H1 (cell line): Measurements from ENCODE around the gene KRT75. TPM values are rescaled to one million over a fixed set of nuclear protein-coding genes. Genes with fewer than 3 reads are reported as not detected.

Experiments used
- CTCF ChIA-PET: fragments of 300-600 bp; sonication (Branson Sonifier 250); formaldehyde crosslinking; loops from one replicate; lab custom pipeline; 2021; ENCODE audit not compliant: partially characterized antibody; lab: Charles Lee
- POLR2A ChIA-PET: fragments of 300-600 bp; sonication (Branson Sonifier 250); formaldehyde crosslinking; loops from one replicate; lab custom pipeline; 2021; ENCODE audit warnings: inconsistent platforms; ENCODE audit not compliant: partially characterized antibody; lab: Charles Lee
- DNase-seq, 2 experiments: peaks; one replicate each; pipeline versions ENCODE4 v3.0.0 to v3.0.0-alpha.2; 2010 to 2022; ENCODE audit warnings: low spot score in 2 of 2, low read depth in 1 of 2, mixed read lengths in 1 of 2
- FAIRE-seq: peaks from 2 replicates; lab custom pipeline; 2011; peaks lifted over from hg19 to GRCh38; lab: Jason Lieb, UNC
- H2AFZ ChIP-seq: 2 replicates; pipeline ENCODE4 v1.8.1; 2012; ENCODE audit warnings: low read length, inconsistent platforms
- H2AK5ac ChIP-seq: 2 replicates; pipeline ENCODE4 v1.6.1; 2013; ENCODE audit warnings: low read depth, low read length
- H2BK120ac ChIP-seq: replicated peaks from 2 replicates; pipeline ENCODE3; 2013; ENCODE audit warnings: low read depth, low read length, inconsistent platforms
- H2BK12ac ChIP-seq: 2 replicates; pipeline ENCODE4 v1.6.1; 2013; ENCODE audit warnings: low read depth, low read length
- H2BK15ac ChIP-seq: 2 replicates; pipeline ENCODE4 v1.6.1; 2013; ENCODE audit warnings: low read length
- H2BK20ac ChIP-seq: 2 replicates; pipeline ENCODE4 v1.6.1; 2013; ENCODE audit warnings: low read length
- H2BK5ac ChIP-seq: 2 replicates; pipeline ENCODE4 v1.6.1; 2013; ENCODE audit warnings: low read depth, low read length
- H3K14ac ChIP-seq: 2 replicates; pipeline ENCODE4 v1.6.1; 2013; ENCODE audit warnings: inconsistent platforms; ENCODE audit not compliant: insufficient read length
- H3K18ac ChIP-seq: 2 replicates; pipeline ENCODE4 v1.6.1; 2013; ENCODE audit warnings: low read length; ENCODE audit errors: extremely low read depth
- H3K23ac ChIP-seq: 2 replicates; pipeline ENCODE4 v1.6.1; 2013; ENCODE audit warnings: inconsistent platforms; ENCODE audit not compliant: insufficient read length
- H3K23me2 ChIP-seq: 2 replicates; pipeline ENCODE4 v1.6.1; 2013; ENCODE audit warnings: low read depth, low read length
- H3K27ac ChIP-seq: 2 replicates; pipeline ENCODE4 v1.6.1; 2011; ENCODE audit warnings: low read depth, low read length, inconsistent platforms
- H3K27me3 ChIP-seq, 4 experiments: replicated peaks in 1 of 4; 1 replicate in 1 of 4; 2 replicates in 3 of 4; pipeline versions ENCODE4 v1.6.1 to v1.8.1; 2011 to 2013; ENCODE audit warnings: low read length in 3 of 4, mild to moderate bottlenecking in 3 of 4, inconsistent platforms in 2 of 4, mixed read lengths in 2 of 4, moderate library complexity in 1 of 4; ENCODE audit not compliant: control insufficient read depth in 3 of 4, insufficient read depth in 3 of 4; ENCODE audit errors: extremely low read depth in 1 of 4
- H3K36me3 ChIP-seq, 4 experiments: 2 replicates each; pipeline versions ENCODE4 v1.6.1 to v1.8.1; 2011 to 2013; ENCODE audit warnings: mild to moderate bottlenecking in 4 of 4, low read length in 3 of 4, moderate library complexity in 2 of 4, control low read depth in 1 of 4, inconsistent platforms in 1 of 4; ENCODE audit not compliant: insufficient read depth in 4 of 4, control insufficient read depth in 2 of 4
- H3K4ac ChIP-seq: replicated peaks from 2 replicates; pipeline ENCODE3; 2013; ENCODE audit warnings: low read length, low read depth, mixed read lengths, inconsistent platforms; ENCODE audit not compliant: insufficient read length
- H3K4me1 ChIP-seq, 4 experiments: replicated peaks in 1 of 4; 1 replicate in 1 of 4; 2 replicates in 3 of 4; pipeline versions ENCODE4 v1.6.1 to v1.8.1; 2011 to 2013; ENCODE audit warnings: low read length in 3 of 4, inconsistent platforms in 2 of 4, mixed read lengths in 1 of 4; ENCODE audit not compliant: insufficient read depth in 4 of 4, control insufficient read depth in 3 of 4
- H3K4me2 ChIP-seq, 2 experiments: 2 replicates each; pipeline versions ENCODE4 v1.6.1 to v1.8.1; 2011 to 2013; ENCODE audit warnings: low read depth in 2 of 2, low read length in 2 of 2, control low read depth in 1 of 2, inconsistent platforms in 1 of 2, mild to moderate bottlenecking in 1 of 2; ENCODE audit not compliant: insufficient read depth in 1 of 2
- H3K4me3 ChIP-seq, 4 experiments: fragments of 200-600, 300-600 bp in 1 of 4; sonication (generic), shearing (Covaris generic), sonication (Bioruptor Twin) in 1 of 4; 2 replicates each; pipeline versions ENCODE4 v1.5.1 to v1.8.1; 2011 to 2016; ENCODE audit warnings: low read length in 4 of 4, low read depth in 3 of 4, control low read depth in 2 of 4, inconsistent platforms in 2 of 4, mild to moderate bottlenecking in 2 of 4, mixed read lengths in 1 of 4, moderate library complexity in 1 of 4; ENCODE audit not compliant: insufficient read depth in 2 of 4; ENCODE audit errors: extremely low read depth in 1 of 4
- H3K56ac ChIP-seq: replicated peaks from 2 replicates; pipeline ENCODE3; 2013; ENCODE audit warnings: low read depth, mild to moderate bottlenecking, mixed read lengths, low read length, inconsistent platforms; ENCODE audit not compliant: insufficient read length
- H3K79me1 ChIP-seq: 2 replicates; pipeline ENCODE4 v1.6.1; 2013; ENCODE audit warnings: low read depth, low read length, control low read depth
- H3K79me2 ChIP-seq, 2 experiments: 2 replicates each; pipeline versions ENCODE4 v1.6.1 to v1.8.1; 2012 to 2013; ENCODE audit warnings: low read length in 2 of 2, mild to moderate bottlenecking in 2 of 2, inconsistent platforms in 1 of 2; ENCODE audit not compliant: insufficient read depth in 2 of 2, control insufficient read depth in 1 of 2
- H3K9ac ChIP-seq, 4 experiments: replicated peaks in 1 of 4; 1 replicate in 1 of 4; 2 replicates in 3 of 4; pipeline versions ENCODE4 v1.6.1 to v1.8.1; 2011 to 2013; ENCODE audit warnings: low read depth in 3 of 4, low read length in 3 of 4, control low read depth in 2 of 4, mild to moderate bottlenecking in 2 of 4, moderate library complexity in 2 of 4, inconsistent platforms in 1 of 4; ENCODE audit errors: extremely low read depth in 1 of 4
- H3K9me3 ChIP-seq, 2 experiments: 2 replicates each; pipeline versions ENCODE4 v1.6.1 to v1.8.1; 2012 to 2013; ENCODE audit warnings: mild to moderate bottlenecking in 2 of 2, moderate library complexity in 2 of 2, control low read depth in 1 of 2, inconsistent platforms in 1 of 2, low read depth in 1 of 2, low read length in 1 of 2, mixed read lengths in 1 of 2; ENCODE audit not compliant: insufficient read depth in 2 of 2
- H4K20me1 ChIP-seq, 2 experiments: replicated peaks in 1 of 2; 2 replicates each; pipeline versions ENCODE3 to v1.8.1; 2011 to 2013; ENCODE audit warnings: inconsistent platforms in 2 of 2, low read length in 2 of 2, mild to moderate bottlenecking in 1 of 2; ENCODE audit not compliant: insufficient read depth in 2 of 2, control insufficient read depth in 1 of 2
- H4K5ac ChIP-seq: 2 replicates; pipeline ENCODE4 v1.6.1; 2013; ENCODE audit warnings: low read length, low read depth, mixed read lengths, inconsistent platforms; ENCODE audit not compliant: insufficient read length
- H4K8ac ChIP-seq: 2 replicates; pipeline ENCODE4 v1.8.0; 2013; ENCODE audit warnings: mild to moderate bottlenecking, moderate library complexity, low read length, inconsistent platforms; ENCODE audit not compliant: insufficient read depth; ENCODE audit errors: extremely low read depth
- H4K91ac ChIP-seq: replicated peaks from 2 replicates; pipeline ENCODE3; 2013; ENCODE audit warnings: low read length, mixed read lengths, inconsistent platforms; ENCODE audit not compliant: insufficient read length
- CBX5 ChIP-seq: fragments of 300-800, 300-1000 bp; sonication (generic); IDR thresholded peaks from 2 replicates; pipeline ENCODE4 v1.7.1; 2016; ENCODE audit warnings: antibody characterized with exemption, low read length, low read depth
- CHD1 ChIP-seq: IDR thresholded peaks from 2 replicates; pipeline ENCODE4 v1.6.1; 2012; ENCODE audit warnings: low read depth, low read length, improper control_type of control experiment
- CTCF ChIP-seq, 3 experiments: IDR thresholded peaks; 1 replicate in 2 of 3; 2 replicates in 1 of 3; pipeline versions ENCODE4 v1.5.1 to v1.6.1; 2011; ENCODE audit warnings: low read length in 3 of 3, mild to moderate bottlenecking in 3 of 3, inconsistent platforms in 2 of 3, low read depth in 1 of 3, moderate library complexity in 1 of 3; ENCODE audit not compliant: insufficient read depth in 1 of 3; ENCODE audit errors: control extremely low read depth in 1 of 3
- EGR1 ChIP-seq: IDR thresholded peaks from 2 replicates; pipeline ENCODE4 v1.6.1; 2011; ENCODE audit warnings: low read depth, low read length, borderline replicate concordance
- KDM1A ChIP-seq: fragments of 200-600, 300-600 bp; sonication (generic); IDR thresholded peaks from 2 replicates; pipeline ENCODE4 v1.7.1; 2016; ENCODE audit warnings: mild to moderate bottlenecking, low read length, borderline replicate concordance
- NRF1 ChIP-seq: IDR thresholded peaks from 2 replicates; pipeline ENCODE4 v1.6.1; 2011; ENCODE audit warnings: mild to moderate bottlenecking, low read depth, low read length, improper control_type of control experiment
- SRF ChIP-seq: IDR thresholded peaks from 2 replicates; pipeline ENCODE4 v1.6.1; 2011; ENCODE audit warnings: mild to moderate bottlenecking, low read depth, low read length, moderate library complexity
- TAF7 ChIP-seq: optimal IDR thresholded peaks from 2 replicates; pipeline ENCODE3; 2011; ENCODE audit warnings: low read depth, mild to moderate bottlenecking, inconsistent platforms, low read length, moderate library complexity, borderline replicate concordance
- USF2 ChIP-seq: IDR thresholded peaks from 2 replicates; pipeline ENCODE4 v1.6.1; 2011; ENCODE audit warnings: low read length, improper control_type of control experiment
- WGBS, 2 experiments: shearing (Covaris generic) in 1 of 2; methylation state at CpG; one replicate each; pipeline versions ENCODE4 v1.1.6 to v1.1.7; 2013 to 2015; ENCODE audit warnings: low lambda C conversion rate in 2 of 2, mixed read lengths in 2 of 2, inconsistent platforms in 1 of 2, low coverage in 1 of 2, missing lambda C conversion rate in 1 of 2; ENCODE audit not compliant: insufficient replicate concordance in 2 of 2, insufficient coverage in 1 of 2, insufficient read length in 1 of 2; ENCODE audit errors: extremely low coverage in 1 of 2, missing lambda C conversion rate in 1 of 2; 5-methylcytosine and 5-hydroxymethylcytosine counted together
- polyA plus RNA-seq, 7 experiments: library from polyadenylated mRNA; depleted of rRNA in 3 of 7; stranded (reverse) in 5 of 7; unstranded in 2 of 7; fragments of >200 nt in 5 of 7; fragments of 200-250 nt in 2 of 7; gene quantifications; 1 replicate in 5 of 7; 2 replicates in 1 of 7; 4 replicates in 1 of 7; pipeline versions ENCODE4 v1.2.1 to v1.2.3, GENCODE V29; 2011 to 2013; ENCODE audit warnings: missing spikeins in 2 of 7, mixed read lengths in 2 of 7
- total RNA-seq: library from RNA; stranded (reverse); fragmentation: NEBNext Ultra II Directional; extraction: Animal tissue kit (Norgen Biotek cat#: 25700); gene quantifications from 2 replicates; pipeline ENCODE4 v1.2.1, GENCODE V29; 2021

KRT75 gene
- total and polyA plus RNA-seq, 2 of the 8 experiments (the other 6 are each of a cell fraction or from before 2014, with no cell fraction given): not detected

- H3K18ac ChIP-seq: no peak overlapping the region
- no peaks in the 10 kb centered on the region for H3K4me1 ChIP-seq
- no peak overlapping the region for H3K9ac ChIP-seq
- no peak overlapping the region for H2BK20ac ChIP-seq
- H3K14ac ChIP-seq: no peak overlapping the region
- no peak overlapping the region for H4K8ac ChIP-seq
- H3K4me2 ChIP-seq: no peak overlapping the region
- H3K23me2 ChIP-seq: no peaks in the 10 kb centered on the region
- H4K5ac ChIP-seq: no peak overlapping the region
- ChIA-PET CTCF (interaction anchor here (1.4 to 1.6 kb wide), 3 partner anchors 21 to 72 kb away, joined by 3 to 4 read pairs (median 4); partner anchors contain the start of gene KRT5), POLR2A (no interaction called here)
- no peaks in the 10 kb centered on the region for H3K27me3 ChIP-seq
- WGBS, 2 experiments: 77% methylated on average over 3 of the region's 3 CpGs; no CpG with 5 or more reads in 1 of the 2 experiments
- no peak overlapping the region for H3K4ac ChIP-seq
- no peak overlapping the region for H2BK12ac ChIP-seq
- H3K56ac ChIP-seq: no peak overlapping the region
- no peaks in the 10 kb centered on the region for H3K79me2 ChIP-seq
- H3K79me1 ChIP-seq: no peaks in the 10 kb centered on the region
- DNase-seq (no peak), FAIRE-seq (no peak)
- no peak overlapping the region for H2BK120ac ChIP-seq
- no peak overlapping the region for H2BK15ac ChIP-seq
- H3K23ac ChIP-seq: no peak overlapping the region
- H3K9me3 ChIP-seq: peaks cover 5 to 6% of the 10 kb centered on the region in 2 experiments; a peak in 3 of 4 replicates
- no peak overlapping the region for H2AFZ ChIP-seq
- no peaks in the 10 kb centered on the region for H4K20me1 ChIP-seq
- no peak overlapping the region for H4K91ac ChIP-seq
- no peak overlapping the region for H3K4me3 ChIP-seq
- no peak overlapping the region for H3K27ac ChIP-seq
- H2BK5ac ChIP-seq: no peak overlapping the region
- no peaks in the 10 kb centered on the region for H3K36me3 ChIP-seq
- H2AK5ac ChIP-seq: no peak overlapping the region
- TF ChIP-seq SRF (no peak), KDM1A (no peak), CBX5 (no peak), USF2 (no peak), TAF7 (no peak), CHD1 (no peak), CTCF (IDR thresholded peaks at IDR 0.05; ENCODE audit: control extremely low read depth in 1 of 3, insufficient read depth in 1 of 3, low read depth in 1 of 3, low read length in 3 of 3) (no peak), NRF1 (no peak), EGR1 (no peak)
Observed at GRCh38 chr12:52448228-52448627, 14.1 kb upstream of the KRT75 start.
